T-cell (primary cell): ENCODE measurements around the gene SLC24A3. TPM values are rescaled to one million over a fixed set of nuclear protein-coding genes. Genes with fewer than 3 reads are reported as not detected.

Experiments
- ATAC-seq, 4 experiments: fragments of 200-7000 bp in 3 of 4; fragments of 150-1000 bp in 1 of 4; cut with Tn5 transposase; replicated peaks in 1 of 4; 1 replicate in 3 of 4; 2 replicates in 1 of 4; pipeline ENCODE4 v1.10.0; 2021; ENCODE audit warnings: moderate library complexity in 3 of 4, mild to moderate bottlenecking in 2 of 4, moderate number of reproducible peaks in 1 of 4
- CTCF ChIA-PET, 2 donors: fragments of 300-600 bp; sonication (Branson Sonifier 250); formaldehyde crosslinking; loops; one replicate each; lab custom pipeline; 2022; ENCODE audit warnings: antibody characterized with exemption in 2 of 2; lab: Charles Lee
- POLR2A ChIA-PET, 2 donors: fragments of 300-600 bp; sonication (Branson Sonifier 250); formaldehyde crosslinking; loops; one replicate each; lab custom pipeline; 2022; ENCODE audit warnings: antibody characterized with exemption in 2 of 2; lab: Charles Lee
- DNase-seq, 35 experiments: peaks; one replicate each; pipeline versions ENCODE4 v3.0.0 to v3.0.0-alpha.2; 2013 to 2023
- H3K27ac ChIP-seq: one replicate; pipeline ENCODE4 v1.5.1; 2013; ENCODE audit warnings: low read length
- H3K27me3 ChIP-seq, 2 experiments: replicated peaks in 1 of 2; 1 replicate in 1 of 2; 2 replicates in 1 of 2; pipeline versions ENCODE4 v1.6.1 to v1.7.0; 2013; ENCODE audit warnings: low read length in 1 of 2, mixed read lengths in 1 of 2; ENCODE audit not compliant: control insufficient read depth in 2 of 2, insufficient read depth in 2 of 2; ENCODE audit errors: extremely low read depth in 1 of 2
- H3K36me3 ChIP-seq, 2 donors: 1 replicate in 1 of 2; 2 replicates in 1 of 2; pipeline versions ENCODE4 v1.6.1 to v1.7.0; 2013; ENCODE audit warnings: low read length in 1 of 2; ENCODE audit not compliant: control insufficient read depth in 2 of 2, insufficient read depth in 1 of 2; ENCODE audit errors: extremely low read depth in 1 of 2
- H3K4me1 ChIP-seq, 2 experiments: 1 replicate in 1 of 2; 2 replicates in 1 of 2; pipeline versions ENCODE4 v1.6.1 to v1.7.0; 2013; ENCODE audit warnings: low read length in 2 of 2, mixed read lengths in 1 of 2; ENCODE audit not compliant: insufficient read depth in 2 of 2, control insufficient read depth in 1 of 2; ENCODE audit errors: extremely low read depth in 1 of 2
- H3K4me3 ChIP-seq, 2 donors: 1 replicate in 1 of 2; 2 replicates in 1 of 2; pipeline versions ENCODE4 v1.5.1 to v1.7.0; 2013; ENCODE audit warnings: mild to moderate bottlenecking in 2 of 2, low read length in 1 of 2, moderate library complexity in 1 of 2; ENCODE audit not compliant: control insufficient read depth in 1 of 2; ENCODE audit errors: extremely low read depth in 1 of 2
- H3K9me3 ChIP-seq: 2 replicates; pipeline ENCODE4 v1.7.0; 2013
- H3K27ac Mint-ChIP-seq, 2 donors: one replicate each; pipeline ENCODE4 v1.8.0; 2020 to 2021; ENCODE audit warnings: mild to moderate bottlenecking in 2 of 2, mixed read lengths in 2 of 2
- H3K27me3 Mint-ChIP-seq, 2 donors: one replicate each; pipeline ENCODE4 v1.8.0; 2021 to 2022; ENCODE audit warnings: mixed read lengths in 2 of 2
- H3K36me3 Mint-ChIP-seq: one replicate; pipeline ENCODE4 v1.8.0; 2021; ENCODE audit warnings: mixed read lengths
- H3K4me1 Mint-ChIP-seq, 3 donors: one replicate each; pipeline ENCODE4 v1.8.0; 2020 to 2022; ENCODE audit warnings: mixed read lengths in 3 of 3, mild to moderate bottlenecking in 1 of 3
- H3K4me3 Mint-ChIP-seq, 3 donors: one replicate each; pipeline ENCODE4 v1.8.0; 2020 to 2022; ENCODE audit warnings: mild to moderate bottlenecking in 3 of 3, mixed read lengths in 3 of 3, moderate library complexity in 3 of 3
- H3K9me3 Mint-ChIP-seq, 3 donors: one replicate each; pipeline ENCODE4 v1.8.0; 2020 to 2022; ENCODE audit warnings: mixed read lengths in 3 of 3
- WGBS: methylation state at CpG from one replicate; pipeline ENCODE4 v1.1.5; 2013; ENCODE audit warnings: missing lambda C conversion rate; ENCODE audit not compliant: insufficient coverage; 5-methylcytosine and 5-hydroxymethylcytosine counted together
- total RNA-seq, 35 experiments: library from RNA in 6 of 35; stranded (reverse) in 6 of 35; fragments of 120-200 nt in 1 of 35; gene quantifications; one replicate each; pipeline versions ENCODE4 v1.2.1 to v1.2.4 and lab custom pipeline; 2013 to 2026

The SLC24A3 gene
- total RNA-seq, 5 donors from 2014 or later (not counting 1 experiment from before 2014, with no cell fraction given): 0.06 to 0.25 (median 0.12) TPM

- H3K4me1 ChIP-seq: no peaks in the 10 kb centered on the region
- no peaks in the 10 kb centered on the region for H3K36me3 ChIP-seq
- peak overlapping the region in 1 of 2 donors; percentile 68 for H3K4me3 ChIP-seq
- ChIA-PET POLR2A (no interaction called here), CTCF (no interaction called here)
- peaks cover 0 to 25% of the 10 kb centered on the region in 2 experiments for H3K27me3 ChIP-seq
- Mint-ChIP-seq H3K9me3 (no peaks in the 10 kb centered on the region), H3K27ac (no peak overlapping the region), H3K36me3 (no peaks in the 10 kb centered on the region), H3K4me3 (no peak overlapping the region), H3K27me3 (peaks cover 26 to 44% of the 10 kb centered on the region in 2 donors), H3K4me1 (peaks cover 0 to 3% (median 3%) of the 10 kb centered on the region in 3 donors)
- ATAC-seq (no peak), DNase-seq (no peak)
- no peak overlapping the region for H3K27ac ChIP-seq
- H3K9me3 ChIP-seq: no peaks in the 10 kb centered on the region
- 22% methylated on average over 15 of the region's 22 CpGs for WGBS
Measured at GRCh38 chr20:19756761-19757486, 544.5 kb downstream of the SLC24A3 start.

GRCh38 chr20:19757487-19758132, 545.2 kb downstream of the SLC24A3 start:
- POLR2A ChIA-PET: no interaction called here
- DNase-seq: peak in 3 of 35 experiments; percentile 2 to 9 (median 6)
- CTCF ChIA-PET: interaction anchor here in 1 of 2 donors (0.6 kb wide), 1 partner anchor 21 kb away, joined by 3 read pairs; no protein-coding TSS in a partner anchor
- Histone ChIP-seq H3K4me1 (no peaks in the 10 kb centered on the region), H3K36me3 (no peaks in the 10 kb centered on the region), H3K4me3 (peak overlapping the region in 1 of 2 donors; percentile 68), H3K27ac (no peak overlapping the region), H3K9me3 (no peaks in the 10 kb centered on the region), H3K27me3 (peaks cover 0 to 25% of the 10 kb centered on the region in 2 experiments)
- Mint-ChIP-seq H3K9me3 (no peaks in the 10 kb centered on the region), H3K4me3 (peak overlapping the region; percentile 11 to 48 (median 39)), H3K27ac (no peak overlapping the region), H3K4me1 (peaks cover 0 to 3% (median 3%) of the 10 kb centered on the region in 3 donors), H3K36me3 (no peaks in the 10 kb centered on the region), H3K27me3 (peaks cover 31 to 46% of the 10 kb centered on the region in 2 donors)
- peak in 2 of 4 experiments; percentile 16 to 20 for ATAC-seq
- 2% methylated on average over 34 of the region's 45 CpGs for WGBS

GRCh38 chr20:19758133-19758500, 545.7 kb downstream of the SLC24A3 start, which contains the start of gene RIN2:
RIN2 (plus strand) TSS chr20:19758258; CDS start chr20:19889602, 131,344 bp downstream.
- CTCF ChIA-PET: interaction anchor here in 1 of 2 donors (0.6 kb wide), 1 partner anchor 21 kb away, joined by 3 read pairs; no protein-coding TSS in a partner anchor
- ATAC-seq (peak in 1 of 4 experiments; percentile 19), DNase-seq (peak in 1 of 35 experiments; percentile 16)
- Mint-ChIP-seq H3K27me3 (peaks cover 31 to 44% of the 10 kb centered on the region in 2 donors), H3K4me1 (peaks cover 0 to 3% (median 3%) of the 10 kb centered on the region in 3 donors), H3K9me3 (no peaks in the 10 kb centered on the region), H3K4me3 (peak within 1 kb of the TSS; percentile 11 to 48 (median 39)), H3K27ac (no peak within 1 kb of the TSS), H3K36me3 (no peaks in the 10 kb centered on the region)
- Histone ChIP-seq H3K27me3 (peaks cover 0 to 25% of the 10 kb centered on the region in 2 experiments), H3K9me3 (no peaks in the 10 kb centered on the region), H3K4me3 (peak within 1 kb of the TSS in 1 of 2 donors; percentile 68), H3K36me3 (no peaks in the 10 kb centered on the region), H3K27ac (no peak within 1 kb of the TSS), H3K4me1 (no peaks in the 10 kb centered on the region)
- 2% methylated on average over 20 of the region's 25 CpGs for WGBS
- POLR2A ChIA-PET: no interaction called here

- H3K4me1 ChIP-seq: no peaks in the 10 kb centered on the region
- 8% methylated on average over 50 of the region's 54 CpGs for whole genome bisulfite sequencing
- no peak for ATAC-seq
- Mint-ChIP-seq H3K4me3 (peak overlapping the region in 2 of 3 donors; percentile 24 to 48), H3K27ac (no peak overlapping the region), H3K27me3 (peaks cover 28 to 42% of the 10 kb centered on the region in 2 donors), H3K9me3 (no peaks in the 10 kb centered on the region), H3K36me3 (no peaks in the 10 kb centered on the region), H3K4me1 (peaks cover 0 to 3% (median 3%) of the 10 kb centered on the region in 3 donors)
- H3K9me3 ChIP-seq: no peaks in the 10 kb centered on the region
- peaks cover 0 to 25% of the 10 kb centered on the region in 2 experiments for H3K27me3 ChIP-seq
- H3K36me3 ChIP-seq: no peaks in the 10 kb centered on the region
- peak in 1 of 35 experiments; percentile 4 for DNase-seq
- peak overlapping the region in 1 of 2 donors; percentile 41 for H3K4me3 ChIP-seq
- no peak overlapping the region for H3K27ac ChIP-seq
- ChIA-PET CTCF (no interaction called here), POLR2A (no interaction called here)
Measured at GRCh38 chr20:19758501-19759331, 546.3 kb downstream of the SLC24A3 start.

GRCh38 chr20:19760371-19760721, 547.9 kb downstream of the SLC24A3 start:
- Histone ChIP-seq H3K9me3 (no peaks in the 10 kb centered on the region), H3K4me1 (no peaks in the 10 kb centered on the region), H3K27me3 (peaks cover 0 to 27% of the 10 kb centered on the region in 2 experiments), H3K36me3 (no peaks in the 10 kb centered on the region), H3K27ac (no peak overlapping the region), H3K4me3 (no peak overlapping the region)
- Mint-ChIP-seq H3K4me3 (no peak overlapping the region), H3K9me3 (no peaks in the 10 kb centered on the region), H3K36me3 (no peaks in the 10 kb centered on the region), H3K27me3 (peaks cover 28 to 37% of the 10 kb centered on the region in 2 donors), H3K4me1 (peaks cover 0 to 3% (median 3%) of the 10 kb centered on the region in 3 donors), H3K27ac (no peak overlapping the region)
- CTCF ChIA-PET: no interaction called here
- DNase-seq: no peak
- WGBS: no CpG with 5 or more reads among the region's 3 CpGs
- POLR2A ChIA-PET: no interaction called here
- no peak for ATAC-seq

- peaks cover 26 to 35% of the 10 kb centered on the region in 2 donors for H3K27me3 Mint-ChIP-seq
- ChIA-PET CTCF (no interaction called here), POLR2A (no interaction called here)
- Histone ChIP-seq H3K27me3 (peaks cover 0 to 30% of the 10 kb centered on the region in 2 experiments), H3K4me3 (no peak overlapping the region), H3K27ac (no peak overlapping the region), H3K36me3 (no peaks in the 10 kb centered on the region), H3K4me1 (no peaks in the 10 kb centered on the region), H3K9me3 (no peaks in the 10 kb centered on the region)
- H3K4me3 Mint-ChIP-seq: no peak overlapping the region
- H3K27ac Mint-ChIP-seq: no peak overlapping the region
- no peak for DNase-seq
- no peaks in the 10 kb centered on the region for H3K36me3 Mint-ChIP-seq
- H3K4me1 Mint-ChIP-seq: peaks cover 0 to 3% (median 3%) of the 10 kb centered on the region in 3 donors
- H3K9me3 Mint-ChIP-seq: no peaks in the 10 kb centered on the region
- ATAC-seq: no peak
Measured at GRCh38 chr20:19761326-19761725, 548.9 kb downstream of the SLC24A3 start.
